Activated naive CD4-positive, alpha-beta T cell treated with anti-CD3 and anti-CD28 coated beads, Interleukin-2, amount 10 ng/mL, durations not matched to agents 7 days and 5 days (primary cell): ENCODE results near the gene ISLR.

ENCODE experiments used
- CTCF ChIA-PET: fragments of 350-600 bp; sonication (Branson Sonifier 250); formaldehyde crosslinking; loops from one replicate; lab custom pipeline; 2021; ENCODE audit warnings: antibody characterized with exemption; lab: Charles Lee
- DNase-seq: peaks from one replicate; pipeline ENCODE4 v3.0.0-alpha.2; 2020
- H3K27ac Mint-ChIP-seq: one replicate; pipeline ENCODE4 v1.8.0; 2021; ENCODE audit warnings: mild to moderate bottlenecking, moderate library complexity, mixed read lengths
- H3K27me3 Mint-ChIP-seq: one replicate; pipeline ENCODE4 v1.8.0; 2021; ENCODE audit warnings: mild to moderate bottlenecking, mixed read lengths
- H3K36me3 Mint-ChIP-seq: one replicate; pipeline ENCODE4 v1.8.0; 2021; ENCODE audit warnings: mixed read lengths
- H3K4me1 Mint-ChIP-seq: one replicate; pipeline ENCODE4 v1.8.0; 2021; ENCODE audit warnings: mixed read lengths
- H3K4me3 Mint-ChIP-seq: one replicate; pipeline ENCODE4 v1.8.0; 2021; ENCODE audit warnings: mild to moderate bottlenecking, moderate library complexity, mixed read lengths
- H3K9me3 Mint-ChIP-seq: one replicate; pipeline ENCODE4 v1.8.0; 2021; ENCODE audit warnings: mixed read lengths

ISLR gene

GRCh38 chr15:74184582-74185091, 11.1 kb downstream of the ISLR start:
- no peak for DNase-seq
- CTCF ChIA-PET, result no interaction called here

GRCh38 chr15:74185710-74186348, 12.3 kb downstream of the ISLR start:
- Mint-ChIP-seq H3K4me3 (no peak overlapping the region), H3K27ac (no peak overlapping the region), H3K36me3 (no peaks in the 10 kb centered on the region), H3K4me1 (no peaks in the 10 kb centered on the region), H3K27me3 (peaks cover 7% of the 10 kb centered on the region), H3K9me3 (no peaks in the 10 kb centered on the region)
- CTCF ChIA-PET, result interaction anchor here (0.7 kb wide), 1 partner anchor 1953 kb away, joined by 3 read pairs; no protein-coding TSS in a partner anchor
- no peak for DNase-seq

More at GRCh38 chr15:74184582-74185091, 11.1 kb downstream of the ISLR start:
- Mint-ChIP-seq H3K4me1 (no peaks in the 10 kb centered on the region), H3K4me3 (no peak overlapping the region), H3K36me3 (no peaks in the 10 kb centered on the region), H3K27me3 (peaks cover 13% of the 10 kb centered on the region), H3K27ac (no peak overlapping the region), H3K9me3 (no peaks in the 10 kb centered on the region)

- H3K4me1 Mint-ChIP-seq, result no peaks in the 10 kb centered on the region
- no peak overlapping the region for H3K4me3 Mint-ChIP-seq
- no peaks in the 10 kb centered on the region for H3K36me3 Mint-ChIP-seq
- peaks cover 14% of the 10 kb centered on the region for H3K27me3 Mint-ChIP-seq
- H3K27ac Mint-ChIP-seq, result no peak overlapping the region
- H3K9me3 Mint-ChIP-seq, result no peaks in the 10 kb centered on the region
- no peak for DNase-seq
- CTCF ChIA-PET, result interaction anchor here (1.3 kb wide), 1 partner anchor 132 kb away, joined by 3 read pairs; no protein-coding TSS in a partner anchor
These were observed 14.7 kb downstream of the ISLR start for GRCh38 chr15:74188216-74188615.

- Mint-ChIP-seq H3K27me3 (peaks cover 29% of the 10 kb centered on the region), H3K9me3 (no peaks in the 10 kb centered on the region), H3K4me1 (no peaks in the 10 kb centered on the region), H3K36me3 (no peaks in the 10 kb centered on the region), H3K27ac (no peak overlapping the region), H3K4me3 (no peak overlapping the region)
- no peak for DNase-seq
- CTCF ChIA-PET, result no interaction called here
These were observed 18.3 kb downstream of the ISLR start for GRCh38 chr15:74191798-74192197.

GRCh38 chr15:74192751-74193150, 19.2 kb downstream of the ISLR start:
- H3K27ac Mint-ChIP-seq, result no peak overlapping the region
- CTCF ChIA-PET, result no interaction called here
- no peak for DNase-seq
- H3K9me3 Mint-ChIP-seq, result no peaks in the 10 kb centered on the region
- H3K36me3 Mint-ChIP-seq, result no peaks in the 10 kb centered on the region
- peaks cover 29% of the 10 kb centered on the region for H3K27me3 Mint-ChIP-seq
- no peak overlapping the region for H3K4me3 Mint-ChIP-seq
- H3K4me1 Mint-ChIP-seq, result no peaks in the 10 kb centered on the region

GRCh38 chr15:74193299-74193718, 19.8 kb downstream of the ISLR start:
- Mint-ChIP-seq H3K4me1 (no peaks in the 10 kb centered on the region), H3K27ac (no peak overlapping the region)
- CTCF ChIA-PET, result no interaction called here

GRCh38 chr15:74193905-74194304, 20.4 kb downstream of the ISLR start:
- Mint-ChIP-seq H3K4me1 (no peaks in the 10 kb centered on the region), H3K4me3 (no peak overlapping the region), H3K9me3 (no peaks in the 10 kb centered on the region), H3K27me3 (peaks cover 24% of the 10 kb centered on the region), H3K36me3 (no peaks in the 10 kb centered on the region), H3K27ac (no peak overlapping the region)
- CTCF ChIA-PET, result no interaction called here
- DNase-seq, result no peak

More at GRCh38 chr15:74193299-74193718, 19.8 kb downstream of the ISLR start:
- Mint-ChIP-seq H3K9me3 (no peaks in the 10 kb centered on the region), H3K27me3 (peaks cover 24% of the 10 kb centered on the region), H3K4me3 (no peak overlapping the region), H3K36me3 (no peaks in the 10 kb centered on the region)
- no peak for DNase-seq

GRCh38 chr15:74194572-74195559, 21.4 kb downstream of the ISLR start:
- peaks cover 24% of the 10 kb centered on the region for H3K27me3 Mint-ChIP-seq
- no peaks in the 10 kb centered on the region for H3K36me3 Mint-ChIP-seq
- H3K9me3 Mint-ChIP-seq, result no peaks in the 10 kb centered on the region
- no peaks in the 10 kb centered on the region for H3K4me1 Mint-ChIP-seq
- DNase-seq, result no peak
- H3K4me3 Mint-ChIP-seq, result no peak overlapping the region
- CTCF ChIA-PET, result interaction anchor here (1.1 kb wide), 1 partner anchor 140 kb away, joined by 3 read pairs; no protein-coding TSS in a partner anchor
- H3K27ac Mint-ChIP-seq, result no peak overlapping the region

- CTCF ChIA-PET, result interaction anchor here (0.6 kb wide), 1 partner anchor 1647 kb away, joined by 3 read pairs; no protein-coding TSS in a partner anchor
- no peak for DNase-seq
- Mint-ChIP-seq H3K36me3 (no peaks in the 10 kb centered on the region), H3K4me3 (no peak overlapping the region), H3K27ac (no peak overlapping the region), H3K4me1 (no peaks in the 10 kb centered on the region), H3K9me3 (no peaks in the 10 kb centered on the region), H3K27me3 (peaks cover 23% of the 10 kb centered on the region)
These were observed 22.7 kb downstream of the ISLR start for GRCh38 chr15:74196175-74196574.

GRCh38 chr15:74197176-74197965, 23.9 kb downstream of the ISLR start:
- Mint-ChIP-seq H3K9me3 (no peaks in the 10 kb centered on the region), H3K36me3 (no peaks in the 10 kb centered on the region), H3K27me3 (peaks cover 27% of the 10 kb centered on the region), H3K4me3 (no peak overlapping the region), H3K4me1 (no peaks in the 10 kb centered on the region), H3K27ac (no peak overlapping the region)
- no peak for DNase-seq
- CTCF ChIA-PET, result no interaction called here

GRCh38 chr15:74199297-74199652, 25.8 kb downstream of the ISLR start:
- Mint-ChIP-seq H3K4me1 (no peaks in the 10 kb centered on the region), H3K4me3 (no peak overlapping the region), H3K27me3 (peaks cover 39% of the 10 kb centered on the region), H3K27ac (no peak overlapping the region), H3K36me3 (no peaks in the 10 kb centered on the region), H3K9me3 (no peaks in the 10 kb centered on the region)
- DNase-seq, result no peak
- CTCF ChIA-PET, result no interaction called here

GRCh38 chr15:74200412-74200815, 26.9 kb downstream of the ISLR start:
- H3K4me1 Mint-ChIP-seq, result no peaks in the 10 kb centered on the region
- H3K4me3 Mint-ChIP-seq, result no peak overlapping the region
- H3K9me3 Mint-ChIP-seq, result no peaks in the 10 kb centered on the region
- H3K27me3 Mint-ChIP-seq, result peaks cover 38% of the 10 kb centered on the region
- no peak overlapping the region for H3K27ac Mint-ChIP-seq
- CTCF ChIA-PET, result no interaction called here
- DNase-seq, result no peak
- no peaks in the 10 kb centered on the region for H3K36me3 Mint-ChIP-seq

GRCh38 chr15:74200871-74201419, 27.4 kb downstream of the ISLR start:
- DNase-seq, result no peak
- Mint-ChIP-seq H3K4me3 (no peak overlapping the region), H3K4me1 (no peaks in the 10 kb centered on the region), H3K9me3 (no peaks in the 10 kb centered on the region), H3K36me3 (no peaks in the 10 kb centered on the region), H3K27ac (no peak overlapping the region), H3K27me3 (peaks cover 38% of the 10 kb centered on the region)
- CTCF ChIA-PET, result no interaction called here
